Measurements from ENCODE around the gene OGFR. TPM values are rescaled to one million over a fixed set of nuclear protein-coding genes. Genes with fewer than 3 reads are reported as not detected.
A peak's percentile ranks its signal among the peaks of the same experiment; 100 is the strongest.

Gene OGFR
- total and polyA plus RNA-seq, 2 experiments from 2014 or later = 9.6 to 50.6 TPM

DNA sequence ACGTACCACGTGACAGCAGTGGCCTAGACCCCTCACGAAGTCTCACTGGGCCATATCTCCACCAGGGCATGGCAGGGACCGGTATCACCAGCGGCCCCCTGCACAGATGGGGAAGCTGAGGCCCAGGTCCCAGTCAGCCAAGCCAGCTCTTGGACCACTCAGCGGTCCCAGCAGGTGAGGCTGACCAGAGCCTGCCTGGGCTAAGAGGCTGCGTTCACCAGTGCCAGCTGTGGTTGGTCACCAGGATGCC, 11.0 kb upstream of the OGFR start:
- H3K4me2 ChIP-seq = peak overlapping the region; percentile 79

DNA sequence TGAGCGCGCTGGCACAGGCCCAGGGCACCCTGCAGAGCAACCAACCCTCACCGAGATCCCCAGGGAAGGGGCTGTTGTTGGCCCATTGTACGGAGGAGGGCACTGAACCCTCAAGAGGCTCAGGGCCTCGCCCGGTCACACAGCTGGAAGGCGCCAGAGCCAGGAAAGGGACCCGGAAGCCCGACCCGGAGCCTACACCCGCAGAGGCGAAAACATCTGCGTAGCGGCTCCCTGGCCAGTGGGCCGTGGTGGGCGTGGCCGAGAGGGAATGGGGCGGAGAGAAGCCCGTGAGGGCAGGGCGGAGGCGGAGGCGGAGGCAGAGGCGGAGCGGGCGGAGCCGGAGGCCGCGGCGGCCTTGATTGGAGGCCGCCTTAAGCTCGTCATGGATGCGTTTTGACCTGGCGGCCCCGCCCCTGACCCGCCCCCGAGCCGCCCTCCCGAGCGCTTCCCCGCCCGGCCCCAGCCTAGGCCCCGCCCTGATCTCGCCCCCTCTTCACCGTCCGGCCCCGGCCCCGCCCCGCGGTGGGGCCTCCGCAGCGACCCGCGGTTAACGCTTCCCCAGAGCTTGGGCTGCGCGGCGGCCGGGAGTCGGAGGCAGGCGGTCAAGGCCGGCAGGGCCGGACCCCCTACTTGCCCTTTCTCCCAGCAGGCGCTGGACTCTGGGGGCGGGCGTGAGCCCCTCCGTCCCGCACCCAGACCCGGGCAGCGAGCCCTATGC, 10.5 kb upstream of the OGFR start:
- DNase-seq (ENCODE audit: low spot score) = peak; percentile 97
- no peak overlapping the region for H3K27ac ChIP-seq (ENCODE audit: low read depth)
- no peaks in the 10 kb centered on the region for H3K36me3 ChIP-seq (ENCODE audit: insufficient read depth)
- Mint-ChIP-seq H3K9me3 (no peaks in the 10 kb centered on the region), H3K4me3 (peak overlapping the region; percentile 75), H3K36me3 (ENCODE audit: low read depth) (peaks cover 11% of the 10 kb centered on the region), H3K27me3 (ENCODE audit: insufficient read depth, low read depth, poor library complexity) (peaks cover 36% of the 10 kb centered on the region), H3K27ac (no peak overlapping the region), H3K4me1 (peaks cover 10% of the 10 kb centered on the region)
- no peaks in the 10 kb centered on the region for H4K20me1 ChIP-seq (replicated peaks; ENCODE audit: insufficient read depth)
- no peaks in the 10 kb centered on the region for H3K9me2 ChIP-seq (ENCODE audit: insufficient read depth)
- H3K4me1 ChIP-seq (ENCODE audit: insufficient read depth) = peaks cover 7% of the 10 kb centered on the region; the same call in 1 of the 2 replicates
- H3K4me3 ChIP-seq = peak overlapping the region; percentile 67
- H3K79me2 ChIP-seq (replicated peaks; ENCODE audit: insufficient read depth) = no peaks in the 10 kb centered on the region
- peak overlapping the region; percentile 79 for H3K4me2 ChIP-seq
- peaks cover 17% of the 10 kb centered on the region for H3K27me3 ChIP-seq (ENCODE audit: insufficient read depth)
- H3F3A ChIP-seq (replicated peaks; ENCODE audit: low read depth) = peaks cover 9% of the 10 kb centered on the region; the same call in 1 of the 2 replicates
- peak; percentile 65 for ATAC-seq
- TF ChIP-seq CREB1 (CRISPR knock-in tag; IDR thresholded peaks at IDR 0.05; ENCODE audit: low read depth) (peak; percentile 42; the same call in 1 of the 2 replicates), POLR2AphosphoS5 (IDR thresholded peaks at IDR 0.05; ENCODE audit: low read depth) (peak; percentile 78), STAT1 (IDR thresholded peaks at IDR 0.05; ENCODE audit: unreplicated experiment) (no peak), EZH2phosphoT487 (IDR thresholded peaks at IDR 0.05; ENCODE audit: unreplicated experiment) (no peak), EZH2 (IDR thresholded peaks at IDR 0.05; ENCODE audit: low read depth, unreplicated experiment) (no peak)
- H2AFZ ChIP-seq = peak overlapping the region; percentile 87

More for the DNA sequence above, 11.0 kb upstream of the OGFR start:
- Mint-ChIP-seq H3K9me3 (no peaks in the 10 kb centered on the region), H3K36me3 (ENCODE audit: low read depth) (peaks cover 6% of the 10 kb centered on the region), H3K27me3 (ENCODE audit: insufficient read depth, low read depth, poor library complexity) (peaks cover 36% of the 10 kb centered on the region), H3K4me1 (peaks cover 10% of the 10 kb centered on the region), H3K27ac (no peak overlapping the region), H3K4me3 (peak overlapping the region; percentile 63)
- no peaks in the 10 kb centered on the region for H3K9me2 ChIP-seq (ENCODE audit: insufficient read depth)
- H3K4me1 ChIP-seq (ENCODE audit: insufficient read depth) = peaks cover 7% of the 10 kb centered on the region; the same call in 1 of the 2 replicates
- H3K27ac ChIP-seq (ENCODE audit: low read depth) = no peak overlapping the region
- H2AFZ ChIP-seq = peak overlapping the region; percentile 87
- ATAC-seq (no peak), DNase-seq (ENCODE audit: low spot score) (no peak)
- H3K27me3 ChIP-seq (ENCODE audit: insufficient read depth) = peaks cover 17% of the 10 kb centered on the region
- H3F3A ChIP-seq (replicated peaks; ENCODE audit: low read depth) = peaks cover 9% of the 10 kb centered on the region; the same call in 1 of the 2 replicates
- H3K4me3 ChIP-seq = peak overlapping the region; percentile 46
- H4K20me1 ChIP-seq (replicated peaks; ENCODE audit: insufficient read depth) = no peaks in the 10 kb centered on the region
- no peaks in the 10 kb centered on the region for H3K36me3 ChIP-seq (ENCODE audit: insufficient read depth)
- no peak for TF ChIP-seq ZNF331 (CRISPR knock-in tag; IDR thresholded peaks at IDR 0.05; ENCODE audit: low read depth)
- no peak for TF ChIP-seq STAT1 (IDR thresholded peaks at IDR 0.05; ENCODE audit: unreplicated experiment)
- H3K79me2 ChIP-seq (replicated peaks; ENCODE audit: insufficient read depth) = no peaks in the 10 kb centered on the region

DNA sequence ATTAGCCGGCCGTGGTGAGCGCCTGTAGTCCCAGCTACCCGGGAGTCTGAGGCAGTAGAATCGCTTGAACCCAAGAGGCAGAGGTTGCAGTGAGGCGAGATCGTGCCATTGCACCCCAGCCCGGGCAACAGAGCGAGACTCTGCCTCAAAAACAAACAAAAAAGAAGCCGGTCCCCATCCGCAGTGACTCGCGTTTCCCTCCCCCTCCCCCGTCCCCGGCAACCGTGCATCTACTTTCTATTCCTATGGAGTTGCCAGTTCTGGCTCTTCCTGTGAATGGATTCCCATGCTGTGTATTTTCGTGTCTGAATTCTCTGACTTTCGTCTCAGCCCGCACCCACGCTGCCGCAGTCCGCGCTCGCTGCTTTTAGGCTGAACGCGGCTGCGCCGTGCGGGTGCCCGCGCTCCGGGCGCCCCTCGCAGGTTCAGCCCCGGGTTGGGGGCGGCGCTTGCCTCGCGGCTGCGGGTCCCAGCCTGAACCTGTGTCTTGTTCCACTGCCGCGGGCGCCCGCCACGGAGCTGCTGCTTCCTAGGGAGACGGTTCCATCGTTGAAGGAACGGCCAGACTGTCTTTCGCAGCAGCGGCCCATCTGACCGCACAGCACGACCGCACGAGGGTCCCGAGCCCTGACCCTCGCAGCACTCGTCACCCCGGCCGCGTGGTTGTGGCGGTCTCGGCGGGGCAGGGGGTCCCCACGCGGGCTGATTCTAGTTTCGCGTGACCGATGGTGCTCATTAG, 9.4 kb upstream of the OGFR start:
- Mint-ChIP-seq H3K27ac (no peak overlapping the region), H3K4me1 (peaks cover 10% of the 10 kb centered on the region), H3K36me3 (ENCODE audit: low read depth) (peaks cover 21% of the 10 kb centered on the region), H3K9me3 (no peaks in the 10 kb centered on the region), H3K27me3 (ENCODE audit: insufficient read depth, low read depth, poor library complexity) (peaks cover 31% of the 10 kb centered on the region), H3K4me3 (peak overlapping the region; percentile 75)
- Histone ChIP-seq H3K9me2 (ENCODE audit: insufficient read depth) (no peaks in the 10 kb centered on the region), H3K4me1 (ENCODE audit: insufficient read depth) (peaks cover 7% of the 10 kb centered on the region; the same call in 1 of the 2 replicates), H3K27me3 (ENCODE audit: insufficient read depth) (peaks cover 17% of the 10 kb centered on the region), H3K4me2 (peak overlapping the region; percentile 77), H3K27ac (ENCODE audit: low read depth) (no peak overlapping the region), H2AFZ (peak overlapping the region; percentile 83), H3K4me3 (peak overlapping the region; percentile 67), H4K20me1 (replicated peaks; ENCODE audit: insufficient read depth) (peaks cover 3% of the 10 kb centered on the region), H3K36me3 (ENCODE audit: insufficient read depth) (0 out of 2 replicates have a peak, but pooled peaks cover 3% of the 10 kb centered on the region), H3K79me2 (replicated peaks; ENCODE audit: insufficient read depth) (no peaks in the 10 kb centered on the region), H3F3A (replicated peaks; ENCODE audit: low read depth) (peaks cover 9% of the 10 kb centered on the region; the same call in 1 of the 2 replicates)
- peak; percentile 14 for ATAC-seq
- TF ChIP-seq, protein P1, sequence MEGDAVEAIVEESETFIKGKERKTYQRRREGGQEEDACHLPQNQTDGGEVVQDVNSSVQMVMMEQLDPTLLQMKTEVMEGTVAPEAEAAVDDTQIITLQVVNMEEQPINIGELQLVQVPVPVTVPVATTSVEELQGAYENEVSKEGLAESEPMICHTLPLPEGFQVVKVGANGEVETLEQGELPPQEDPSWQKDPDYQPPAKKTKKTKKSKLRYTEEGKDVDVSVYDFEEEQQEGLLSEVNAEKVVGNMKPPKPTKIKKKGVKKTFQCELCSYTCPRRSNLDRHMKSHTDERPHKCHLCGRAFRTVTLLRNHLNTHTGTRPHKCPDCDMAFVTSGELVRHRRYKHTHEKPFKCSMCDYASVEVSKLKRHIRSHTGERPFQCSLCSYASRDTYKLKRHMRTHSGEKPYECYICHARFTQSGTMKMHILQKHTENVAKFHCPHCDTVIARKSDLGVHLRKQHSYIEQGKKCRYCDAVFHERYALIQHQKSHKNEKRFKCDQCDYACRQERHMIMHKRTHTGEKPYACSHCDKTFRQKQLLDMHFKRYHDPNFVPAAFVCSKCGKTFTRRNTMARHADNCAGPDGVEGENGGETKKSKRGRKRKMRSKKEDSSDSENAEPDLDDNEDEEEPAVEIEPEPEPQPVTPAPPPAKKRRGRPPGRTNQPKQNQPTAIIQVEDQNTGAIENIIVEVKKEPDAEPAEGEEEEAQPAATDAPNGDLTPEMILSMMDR (conservative IDR thresholded peaks at IDR 0.05; ENCODE audit: low read depth in 2 of 2) = no peak
- no peak for TF ChIP-seq ZNF331 (CRISPR knock-in tag; IDR thresholded peaks at IDR 0.05; ENCODE audit: low read depth)
- peak; percentile 49 for TF ChIP-seq POLR2AphosphoS5 (IDR thresholded peaks at IDR 0.05; ENCODE audit: low read depth)
- no peak for TF ChIP-seq STAT1 (IDR thresholded peaks at IDR 0.05; ENCODE audit: unreplicated experiment)
- TF ChIP-seq EZH2 (IDR thresholded peaks at IDR 0.05; ENCODE audit: low read depth, unreplicated experiment) = peak; percentile 10
- DNase-seq (ENCODE audit: low spot score) = peak; percentile 56

Measured in GM23338 (cell line).